DOHH2 (cell line): ENCODE data around the gene MPDZ.
"Not testable (repeated sequence)": the region's sequence is repeated elsewhere in the genome, so short reads cannot be mapped to it uniquely, and the experiment has no call there.

Experiments used
- H3F3A ChIP-seq: fragments of 200-600 bp; sonication (generic), shearing (Covaris generic); 2 replicates; pipeline ENCODE4 v1.6.0; 2016; ENCODE audit warnings: antibody characterized with exemption, mild to moderate bottlenecking; ENCODE audit not compliant: control insufficient read depth, insufficient read depth
- H3K27ac ChIP-seq: fragments of 200-600 bp; sonication (generic); 2 replicates; pipeline ENCODE4 v1.5.1; 2014; ENCODE audit warnings: low read depth, mild to moderate bottlenecking, low read length, moderate library complexity
- H3K27me3 ChIP-seq: fragments of 200-600 bp; sonication (generic); 2 replicates; pipeline ENCODE4 v1.6.1; 2014; ENCODE audit warnings: mild to moderate bottlenecking, low read length, mixed read lengths; ENCODE audit not compliant: control insufficient read depth
- H3K36me3 ChIP-seq: fragments of 200-600 bp; sonication (generic); 2 replicates; pipeline ENCODE4 v1.6.1; 2014; ENCODE audit warnings: mild to moderate bottlenecking, low read length, moderate library complexity, mixed read lengths; ENCODE audit not compliant: control insufficient read depth
- H3K4me1 ChIP-seq: fragments of 200-600 bp; sonication (generic); 2 replicates; pipeline ENCODE4 v1.6.1; 2014; ENCODE audit warnings: mild to moderate bottlenecking, low read length, mixed read lengths; ENCODE audit not compliant: control insufficient read depth
- H3K4me2 ChIP-seq: fragments of 200-600 bp; sonication (generic); 2 replicates; pipeline ENCODE4 v1.6.0; 2014; ENCODE audit warnings: mild to moderate bottlenecking, low read length, moderate library complexity
- H3K4me3 ChIP-seq: fragments of 200-600 bp; sonication (generic); 2 replicates; pipeline ENCODE4 v1.5.1; 2014; ENCODE audit warnings: mild to moderate bottlenecking, low read length, mixed read lengths
- H3K79me2 ChIP-seq: fragments of 200-600 bp; sonication (generic); 2 replicates; pipeline ENCODE4 v1.6.1; 2014; ENCODE audit warnings: mild to moderate bottlenecking, low read length, mixed read lengths; ENCODE audit not compliant: control insufficient read depth
- H3K9me2 ChIP-seq: fragments of 200-600 bp; sonication (generic); replicated peaks from 2 replicates; pipeline ENCODE4 v1.6.1; 2014; ENCODE audit warnings: mild to moderate bottlenecking, low read length, mixed read lengths; ENCODE audit not compliant: control insufficient read depth
- H3K9me3 ChIP-seq: fragments of 200-600 bp; sonication (generic); 2 replicates; pipeline ENCODE4 v1.6.1; 2014; ENCODE audit warnings: antibody characterized with exemption, low read length, mixed read lengths; ENCODE audit not compliant: control insufficient read depth, insufficient read depth
- H4K20me1 ChIP-seq: fragments of 200-600 bp; sonication (generic); 2 replicates; pipeline ENCODE4 v1.6.0; 2014; ENCODE audit warnings: low read depth, mild to moderate bottlenecking, antibody characterized with exemption, low read length, moderate library complexity; ENCODE audit not compliant: control insufficient read depth, insufficient read depth
- EZH2phosphoT487 ChIP-seq: fragments of 200-600 bp; sonication (generic); IDR thresholded peaks from 2 replicates; pipeline ENCODE4 v1.6.1; 2017; ENCODE audit warnings: borderline replicate concordance, mild to moderate bottlenecking, antibody characterized with exemption, low read length, moderate library complexity, mixed read lengths
- TF ChIP-seq, protein P1 (sequence below): fragments of 200-600 bp; sonication (generic); IDR thresholded peaks from one replicate; pipeline ENCODE4 v1.5.1; 2014; ENCODE audit warnings: antibody characterized with exemption, mild to moderate bottlenecking, low read depth, low read length; ENCODE audit not compliant: poor library complexity, severe bottlenecking

MPDZ gene

DNA sequence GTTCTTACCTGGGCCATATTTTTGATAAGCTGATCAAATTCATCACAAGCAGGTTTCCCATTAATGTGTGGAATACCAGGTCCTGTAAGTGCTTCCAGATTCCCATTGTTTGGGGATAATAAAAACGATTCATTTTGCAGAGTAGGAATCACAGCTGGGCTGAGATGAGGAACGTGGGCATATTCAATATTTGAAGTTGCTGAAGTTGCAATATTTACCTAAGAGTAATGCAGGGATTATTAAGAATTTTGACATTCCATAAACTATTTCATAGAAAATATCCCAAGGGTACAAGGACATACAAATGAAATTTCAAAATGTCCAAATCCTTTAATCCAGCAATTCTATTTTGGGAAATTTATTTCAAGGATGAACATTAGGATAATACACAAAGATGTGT, 55.1 kb downstream of the MPDZ start:
- H3K36me3 ChIP-seq: no peaks in the 10 kb centered on the region
- no peaks in the 10 kb centered on the region for H3F3A ChIP-seq
- no peaks in the 10 kb centered on the region for H3K27me3 ChIP-seq
- H3K9me2 ChIP-seq: no peaks in the 10 kb centered on the region
- no peak overlapping the region for H3K4me2 ChIP-seq
- H3K4me3 ChIP-seq: no peak overlapping the region
- TF ChIP-seq EZH2phosphoT487: no peak
- TF ChIP-seq, protein P1, sequence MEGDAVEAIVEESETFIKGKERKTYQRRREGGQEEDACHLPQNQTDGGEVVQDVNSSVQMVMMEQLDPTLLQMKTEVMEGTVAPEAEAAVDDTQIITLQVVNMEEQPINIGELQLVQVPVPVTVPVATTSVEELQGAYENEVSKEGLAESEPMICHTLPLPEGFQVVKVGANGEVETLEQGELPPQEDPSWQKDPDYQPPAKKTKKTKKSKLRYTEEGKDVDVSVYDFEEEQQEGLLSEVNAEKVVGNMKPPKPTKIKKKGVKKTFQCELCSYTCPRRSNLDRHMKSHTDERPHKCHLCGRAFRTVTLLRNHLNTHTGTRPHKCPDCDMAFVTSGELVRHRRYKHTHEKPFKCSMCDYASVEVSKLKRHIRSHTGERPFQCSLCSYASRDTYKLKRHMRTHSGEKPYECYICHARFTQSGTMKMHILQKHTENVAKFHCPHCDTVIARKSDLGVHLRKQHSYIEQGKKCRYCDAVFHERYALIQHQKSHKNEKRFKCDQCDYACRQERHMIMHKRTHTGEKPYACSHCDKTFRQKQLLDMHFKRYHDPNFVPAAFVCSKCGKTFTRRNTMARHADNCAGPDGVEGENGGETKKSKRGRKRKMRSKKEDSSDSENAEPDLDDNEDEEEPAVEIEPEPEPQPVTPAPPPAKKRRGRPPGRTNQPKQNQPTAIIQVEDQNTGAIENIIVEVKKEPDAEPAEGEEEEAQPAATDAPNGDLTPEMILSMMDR: no peak
- no peaks in the 10 kb centered on the region for H3K4me1 ChIP-seq
- no peaks in the 10 kb centered on the region for H3K79me2 ChIP-seq
- H3K9me3 ChIP-seq: no peaks in the 10 kb centered on the region
- H3K27ac ChIP-seq: no peak overlapping the region
- H4K20me1 ChIP-seq: no peaks in the 10 kb centered on the region

DNA sequence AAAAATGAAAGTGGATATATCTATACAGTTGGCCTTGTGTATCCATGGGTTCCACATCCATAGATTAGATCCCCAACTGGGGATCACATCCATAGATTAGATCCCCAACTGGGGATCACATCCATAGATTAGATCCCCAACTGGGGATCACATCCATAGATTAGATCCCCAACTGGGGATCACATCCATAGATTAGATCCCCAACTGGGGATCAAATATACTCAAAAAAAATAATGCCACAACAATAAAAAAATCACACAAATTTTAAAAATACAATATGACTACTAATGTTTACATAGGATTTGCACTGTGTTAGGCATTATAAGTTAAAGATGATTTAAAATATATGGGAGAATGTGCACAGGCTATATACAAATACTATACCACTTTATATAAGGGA, 56.8 kb downstream of the MPDZ start:
- H3K4me1 ChIP-seq, H3K79me2 ChIP-seq, H3K9me3 ChIP-seq, H3F3A ChIP-seq, H3K27ac ChIP-seq, H3K27me3 ChIP-seq, H3K4me3 ChIP-seq, H3K4me2 ChIP-seq, H3K9me2 ChIP-seq, H4K20me1 ChIP-seq, H3K36me3 ChIP-seq: not testable (repeated sequence)

DNA sequence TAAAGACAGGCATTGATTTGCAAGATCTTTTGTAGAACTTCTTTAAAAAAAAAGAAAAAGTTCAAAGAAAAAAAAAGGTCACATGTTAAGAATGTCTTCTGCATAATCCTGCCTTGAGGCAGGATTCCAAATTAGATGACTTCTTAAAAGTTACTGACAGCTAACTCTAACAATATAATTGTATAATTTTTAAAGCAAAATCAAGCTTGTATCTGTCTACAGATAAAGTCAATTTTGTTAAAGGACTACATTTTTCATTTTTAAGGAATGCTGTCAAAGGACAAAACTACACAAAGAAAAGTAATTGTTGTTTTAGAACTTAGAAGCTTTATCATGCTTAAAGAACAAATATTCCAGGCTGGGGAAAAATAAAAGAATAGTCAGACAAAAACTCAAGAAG, 57.8 kb downstream of the MPDZ start:
- no peak overlapping the region for H3K27ac ChIP-seq

DNA sequence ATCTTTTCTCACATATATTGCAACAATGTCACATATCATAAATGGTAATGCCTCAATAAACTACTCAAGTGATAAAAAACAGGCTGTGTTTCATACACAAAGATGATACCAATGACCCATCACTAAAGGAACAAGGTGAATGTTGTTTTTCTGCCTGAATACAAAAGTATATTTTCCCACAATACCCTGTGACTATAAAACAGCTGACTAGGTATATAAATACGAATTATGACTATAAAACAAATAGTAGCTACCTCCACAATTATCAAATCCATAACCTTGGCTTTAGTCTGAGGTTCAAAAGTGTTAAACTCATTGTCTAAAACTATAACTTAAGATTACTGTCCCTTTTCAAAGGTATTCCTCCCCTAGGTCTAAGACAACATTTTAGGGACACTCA, 58.7 kb downstream of the MPDZ start:
- Histone ChIP-seq H4K20me1 (no peaks in the 10 kb centered on the region), H3K4me3 (no peak overlapping the region), H3K27ac (no peak overlapping the region), H3K79me2 (no peaks in the 10 kb centered on the region), H3K9me2 (no peaks in the 10 kb centered on the region), H3K4me1 (no peaks in the 10 kb centered on the region), H3F3A (no peaks in the 10 kb centered on the region), H3K4me2 (no peak overlapping the region), H3K36me3 (no peaks in the 10 kb centered on the region), H3K27me3 (no peaks in the 10 kb centered on the region), H3K9me3 (no peaks in the 10 kb centered on the region)
- no peak for TF ChIP-seq EZH2phosphoT487
- TF ChIP-seq, protein P1: no peak

More for the DNA sequence above, 57.8 kb downstream of the MPDZ start:
- Histone ChIP-seq H3K4me1 (no peaks in the 10 kb centered on the region), H3K4me2 (no peak overlapping the region), H3F3A (no peaks in the 10 kb centered on the region), H3K9me3 (no peaks in the 10 kb centered on the region), H3K27me3 (no peaks in the 10 kb centered on the region), H3K4me3 (no peak overlapping the region), H3K79me2 (no peaks in the 10 kb centered on the region), H3K9me2 (no peaks in the 10 kb centered on the region), H4K20me1 (no peaks in the 10 kb centered on the region), H3K36me3 (no peaks in the 10 kb centered on the region)
- TF ChIP-seq, protein P1: no peak
- TF ChIP-seq EZH2phosphoT487: no peak
